HepG2 (cell line): ENCODE measurements around the gene RPL21. TPM values are rescaled to one million over a fixed set of nuclear protein-coding genes. Genes with fewer than 3 reads are reported as not detected.

ENCODE experiments used
- BRCA1 ChIP-seq: sonication (generic); formaldehyde crosslinking; IDR thresholded peaks from 2 replicates; pipeline ENCODE4 v1.4.0; 2020; ENCODE audit warnings: missing genetic modification reagents
- CAMTA2 ChIP-seq: sonication (generic); formaldehyde crosslinking; IDR thresholded peaks from 2 replicates; pipeline ENCODE4 v1.4.0; 2020; ENCODE audit warnings: mild to moderate bottlenecking, missing genetic modification reagents, borderline replicate concordance
- CHD4 ChIP-seq: fragments of 200-600 bp; sonication (generic); IDR thresholded peaks from 2 replicates; pipeline ENCODE4 v1.7.0; 2017; ENCODE audit warnings: mild to moderate bottlenecking, low read length, borderline replicate concordance
- ELF1 ChIP-seq: sonication (generic); formaldehyde crosslinking; IDR thresholded peaks from 2 replicates; pipeline ENCODE4 v1.4.0; 2020; ENCODE audit warnings: missing genetic modification reagents
- GMEB1 ChIP-seq: sonication (generic); formaldehyde crosslinking; IDR thresholded peaks from 2 replicates; pipeline ENCODE4 v1.5.1; 2020; ENCODE audit warnings: missing genetic modification reagents, mild to moderate bottlenecking, borderline replicate concordance
- HIVEP1 ChIP-seq: sonication (generic); formaldehyde crosslinking; IDR thresholded peaks from 2 replicates; pipeline ENCODE4 v1.4.0; 2020; ENCODE audit warnings: mild to moderate bottlenecking, missing genetic modification reagents
- KDM5A ChIP-seq: fragments of 200-600 bp; sonication (generic); IDR thresholded peaks from 2 replicates; pipeline ENCODE4 v1.7.0; 2018; ENCODE audit warnings: antibody characterized with exemption, mild to moderate bottlenecking, low read length, borderline replicate concordance
- KDM5B ChIP-seq: sonication (generic); formaldehyde crosslinking; IDR thresholded peaks from 2 replicates; pipeline ENCODE4 v1.4.0; 2020; ENCODE audit warnings: missing genetic modification reagents, mild to moderate bottlenecking, borderline replicate concordance
- KDM6A ChIP-seq: IDR thresholded peaks from 2 replicates; pipeline ENCODE4 v1.6.1; 2016; ENCODE audit warnings: low read depth
- LCORL ChIP-seq, 2 experiments: fragments of 450-650 bp in 1 of 2; sonication (generic) in 1 of 2; formaldehyde crosslinking in 1 of 2; IDR thresholded peaks; 2 replicates each; pipeline versions ENCODE4 v1.5.0 to v1.6.1; 2017 to 2020; ENCODE audit warnings: antibody characterized with exemption in 1 of 2, missing genetic modification reagents in 1 of 2
- MATR3 ChIP-seq: sonication (generic); formaldehyde crosslinking; IDR thresholded peaks from 2 replicates; pipeline ENCODE4 v1.4.0; 2020; ENCODE audit warnings: missing genetic modification reagents
- UBTF ChIP-seq: sonication (generic); formaldehyde crosslinking; IDR thresholded peaks from 2 replicates; pipeline ENCODE4 v1.4.0; 2020; ENCODE audit warnings: mild to moderate bottlenecking, missing genetic modification reagents
- ZBTB20 ChIP-seq: sonication (generic); formaldehyde crosslinking; IDR thresholded peaks from 2 replicates; pipeline ENCODE4 v1.8.1; 2023; ENCODE audit warnings: missing genetic modification reagents, low read depth, mild to moderate bottlenecking, borderline replicate concordance
- ZFP36 ChIP-seq: fragments of 150-350 bp; IDR thresholded peaks from 2 replicates; pipeline ENCODE4 v1.6.1; 2018; ENCODE audit warnings: borderline replicate concordance, low read length, low read depth; ENCODE audit not compliant: partially characterized antibody
- ZNF33A ChIP-seq: sonication (generic); formaldehyde crosslinking; IDR thresholded peaks from 2 replicates; pipeline ENCODE4 v1.5.1; 2020; ENCODE audit warnings: missing genetic modification reagents, mild to moderate bottlenecking, moderate library complexity, borderline replicate concordance
- ZNF441 ChIP-seq: sonication (generic); formaldehyde crosslinking; IDR thresholded peaks from 2 replicates; pipeline ENCODE4 v1.7.0; 2021; ENCODE audit warnings: missing genetic modification reagents, borderline replicate concordance
- ZNF550 ChIP-seq: sonication (generic); formaldehyde crosslinking; IDR thresholded peaks from 2 replicates; pipeline ENCODE4 v1.4.0; 2020; ENCODE audit warnings: mild to moderate bottlenecking, missing genetic modification reagents, borderline replicate concordance
- ZNF609 ChIP-seq: sonication (generic); formaldehyde crosslinking; IDR thresholded peaks from 2 replicates; pipeline ENCODE4 v1.4.0; 2020; ENCODE audit warnings: mild to moderate bottlenecking, missing genetic modification reagents, borderline replicate concordance
- polyA plus RNA-seq, 8 experiments: library from polyadenylated mRNA; depleted of rRNA in 3 of 8; stranded (reverse) in 7 of 8; unstranded in 1 of 8; fragments of >200 nt; fragmentation: Illumina TruSeq in 4 of 8; extraction: Trizol in 4 of 8; gene quantifications; 2 replicates each; pipeline versions ENCODE4 v1.2.1 to v1.2.3, GENCODE V29; 2011 to 2016; ENCODE audit warnings: low read depth in 4 of 8, missing spikeins in 1 of 8, mixed read lengths in 1 of 8; ENCODE audit not compliant: insufficient read depth in 1 of 8
- total RNA-seq, 5 experiments: library from RNA; depleted of rRNA; stranded (reverse); fragments of >200 nt; fragmentation: Illumina TruSeq; extraction: Trizol; gene quantifications; 2 replicates each; pipeline ENCODE4 v1.2.3, GENCODE V29; 2016; ENCODE audit warnings: low read depth in 1 of 5

The RPL21 gene
- total and polyA plus RNA-seq, 2 of the 13 experiments (the other 11 are each of a cell fraction or from before 2014, with no cell fraction given) = 1,234 to 1,261 TPM

GRCh38 chr13:27251166-27252091 is at the start of gene RPL21 (continued):
- TF ChIP-seq KDM5A = peak; percentile 86; the same call in 1 of the 2 replicates
- peak; percentile 83 for TF ChIP-seq UBTF
- TF ChIP-seq ELF1 = peak; percentile 83
- peak; percentile 33; the same call in 1 of the 2 replicates for TF ChIP-seq ZNF441 (CRISPR knock-in tag)
- no peak for TF ChIP-seq MATR3 (CRISPR knock-in tag)
- peak; percentile 59; the same call in 1 of the 2 replicates for TF ChIP-seq ZNF609
- peak; percentile 99 for TF ChIP-seq GMEB1
- no peak; the same call in 1 of the 2 replicates for TF ChIP-seq LCORL (IDR thresholded peaks at IDR 0.05)
- no peak for TF ChIP-seq LCORL (CRISPR knock-in tag; IDR thresholded peaks at IDR 0.05)
- TF ChIP-seq ZFP36 = no peak
- TF ChIP-seq CHD4 = no peak
- peak; percentile 96 for TF ChIP-seq KDM5B (CRISPR knock-in tag)
- no peak for TF ChIP-seq KDM6A
- TF ChIP-seq CAMTA2 (CRISPR knock-in tag) = peak; percentile 85; the same call in 1 of the 2 replicates
- TF ChIP-seq ZBTB20 = peak; percentile 56; the same call in 1 of the 2 replicates
- peak; percentile 64; the same call in 1 of the 2 replicates for TF ChIP-seq ZNF33A (CRISPR knock-in tag)
- TF ChIP-seq BRCA1 (CRISPR knock-in tag) = peak; percentile 40; the same call in 1 of the 2 replicates
- peak; percentile 61; the same call in 1 of the 2 replicates for TF ChIP-seq HIVEP1
- 0 out of 2 replicates have a peak, but pooled peaks have one; percentile 67 for TF ChIP-seq ZNF550
